Ishikawa (cell line): ENCODE results near the gene C1orf50.

Experiments used
- CEBPB ChIP-seq: IDR thresholded peaks from 2 replicates; pipeline ENCODE4 v1.6.1; 2012
- CREB1 ChIP-seq: IDR thresholded peaks from 2 replicates; pipeline ENCODE4 v1.6.1; 2012; ENCODE audit warnings: low read depth
- EGR1 ChIP-seq: IDR thresholded peaks from 2 replicates; pipeline ENCODE4 v1.6.1; 2012
- EP300 ChIP-seq: IDR thresholded peaks from 2 replicates; pipeline ENCODE4 v1.6.1; 2012; ENCODE audit warnings: borderline replicate concordance
- MAX ChIP-seq: IDR thresholded peaks from 2 replicates; pipeline ENCODE4 v1.6.1; 2012
- RAD21 ChIP-seq: IDR thresholded peaks from 2 replicates; pipeline ENCODE4 v1.6.1; 2012; ENCODE audit warnings: low read depth
- REST ChIP-seq: IDR thresholded peaks from 2 replicates; pipeline ENCODE4 v1.6.1; 2012; ENCODE audit warnings: low read depth, mild to moderate bottlenecking
- TAF1 ChIP-seq: IDR thresholded peaks from 2 replicates; pipeline ENCODE4 v1.6.1; 2012; ENCODE audit warnings: low read depth, mild to moderate bottlenecking
- TCF12 ChIP-seq: IDR thresholded peaks from 2 replicates; pipeline ENCODE4 v1.6.1; 2012; ENCODE audit warnings: low read depth
- TEAD4 ChIP-seq: IDR thresholded peaks from 2 replicates; pipeline ENCODE4 v1.6.1; 2012
- USF1 ChIP-seq: IDR thresholded peaks from 2 replicates; pipeline ENCODE4 v1.6.1; 2012
- YY1 ChIP-seq: IDR thresholded peaks from 2 replicates; pipeline ENCODE4 v1.6.1; 2012; ENCODE audit warnings: low read depth

GRCh38 chr1:42730002-42730401, 37.0 kb upstream of the C1orf50 start:
- no peak for TF ChIP-seq EP300
- TF ChIP-seq MAX, result no peak
- TF ChIP-seq EGR1, result no peak
- no peak for TF ChIP-seq TEAD4
- TF ChIP-seq CEBPB, result no peak
- no peak for TF ChIP-seq YY1
- TF ChIP-seq TAF1, result no peak
- TF ChIP-seq TCF12, result no peak
- no peak for TF ChIP-seq REST
- no peak for TF ChIP-seq USF1
- TF ChIP-seq RAD21, result no peak
- TF ChIP-seq CREB1, result no peak
